Ishikawa (cell line): Measurements from ENCODE around the gene ADAMTSL1.

Source experiments
- CEBPB ChIP-seq: IDR thresholded peaks from 2 replicates; pipeline ENCODE4 v1.6.1; 2012
- CREB1 ChIP-seq: IDR thresholded peaks from 2 replicates; pipeline ENCODE4 v1.6.1; 2012; ENCODE audit warnings: low read depth
- EGR1 ChIP-seq: IDR thresholded peaks from 2 replicates; pipeline ENCODE4 v1.6.1; 2012
- EP300 ChIP-seq: IDR thresholded peaks from 2 replicates; pipeline ENCODE4 v1.6.1; 2012; ENCODE audit warnings: borderline replicate concordance
- FOXM1 ChIP-seq: IDR thresholded peaks from 2 replicates; pipeline ENCODE4 v1.6.1; 2012; ENCODE audit warnings: low read depth, borderline replicate concordance
- NFIC ChIP-seq: IDR thresholded peaks from 2 replicates; pipeline ENCODE4 v1.6.1; 2012
- RAD21 ChIP-seq: IDR thresholded peaks from 2 replicates; pipeline ENCODE4 v1.6.1; 2012; ENCODE audit warnings: low read depth
- REST ChIP-seq: IDR thresholded peaks from 2 replicates; pipeline ENCODE4 v1.6.1; 2012; ENCODE audit warnings: low read depth, mild to moderate bottlenecking
- TAF1 ChIP-seq: IDR thresholded peaks from 2 replicates; pipeline ENCODE4 v1.6.1; 2012; ENCODE audit warnings: low read depth, mild to moderate bottlenecking
- TCF12 ChIP-seq: IDR thresholded peaks from 2 replicates; pipeline ENCODE4 v1.6.1; 2012; ENCODE audit warnings: low read depth
- TEAD4 ChIP-seq: IDR thresholded peaks from 2 replicates; pipeline ENCODE4 v1.6.1; 2012
- YY1 ChIP-seq: IDR thresholded peaks from 2 replicates; pipeline ENCODE4 v1.6.1; 2012; ENCODE audit warnings: low read depth
- ZBTB7A ChIP-seq: IDR thresholded peaks from 2 replicates; pipeline ENCODE4 v1.6.1; 2012; ENCODE audit warnings: low read depth
- TF ChIP-seq, protein P1 (sequence below): IDR thresholded peaks from 2 replicates; pipeline ENCODE4 v1.6.1; 2012
- TF ChIP-seq, protein P2 (sequence below): IDR thresholded peaks from 2 replicates; pipeline ENCODE4 v1.6.1; 2012

ADAMTSL1 gene

GRCh38 chr9:18866121-18866831 lies 392.3 kb downstream of the ADAMTSL1 start:
- TF ChIP-seq FOXM1 (no peak), YY1 (no peak), TEAD4 (no peak), EGR1 (no peak), TCF12 (no peak), RAD21 (no peak), CREB1 (no peak), EP300 (no peak), ZBTB7A (no peak), CEBPB (no peak), REST (no peak), NFIC (no peak), TAF1 (no peak)
- TF ChIP-seq, protein P1, sequence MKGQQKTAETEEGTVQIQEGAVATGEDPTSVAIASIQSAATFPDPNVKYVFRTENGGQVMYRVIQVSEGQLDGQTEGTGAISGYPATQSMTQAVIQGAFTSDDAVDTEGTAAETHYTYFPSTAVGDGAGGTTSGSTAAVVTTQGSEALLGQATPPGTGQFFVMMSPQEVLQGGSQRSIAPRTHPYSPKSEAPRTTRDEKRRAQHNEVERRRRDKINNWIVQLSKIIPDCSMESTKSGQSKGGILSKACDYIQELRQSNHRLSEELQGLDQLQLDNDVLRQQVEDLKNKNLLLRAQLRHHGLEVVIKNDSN, result no peak
- TF ChIP-seq, protein P2, sequence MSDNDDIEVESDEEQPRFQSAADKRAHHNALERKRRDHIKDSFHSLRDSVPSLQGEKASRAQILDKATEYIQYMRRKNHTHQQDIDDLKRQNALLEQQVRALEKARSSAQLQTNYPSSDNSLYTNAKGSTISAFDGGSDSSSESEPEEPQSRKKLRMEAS, result no peak

GRCh38 chr9:18869725-18870124 lies 395.8 kb downstream of the ADAMTSL1 start:
- TF ChIP-seq ZBTB7A, result no peak
- TF ChIP-seq TAF1, result no peak
- no peak for TF ChIP-seq TCF12
- TF ChIP-seq, protein P1, result no peak
- no peak for TF ChIP-seq FOXM1
- TF ChIP-seq EP300, result no peak
- TF ChIP-seq REST, result no peak
- no peak for TF ChIP-seq RAD21
- no peak for TF ChIP-seq EGR1
- TF ChIP-seq CEBPB, result no peak
- no peak for TF ChIP-seq NFIC
- TF ChIP-seq, protein P2, result no peak
- no peak for TF ChIP-seq TEAD4
- no peak for TF ChIP-seq CREB1
- no peak for TF ChIP-seq YY1

DNA sequence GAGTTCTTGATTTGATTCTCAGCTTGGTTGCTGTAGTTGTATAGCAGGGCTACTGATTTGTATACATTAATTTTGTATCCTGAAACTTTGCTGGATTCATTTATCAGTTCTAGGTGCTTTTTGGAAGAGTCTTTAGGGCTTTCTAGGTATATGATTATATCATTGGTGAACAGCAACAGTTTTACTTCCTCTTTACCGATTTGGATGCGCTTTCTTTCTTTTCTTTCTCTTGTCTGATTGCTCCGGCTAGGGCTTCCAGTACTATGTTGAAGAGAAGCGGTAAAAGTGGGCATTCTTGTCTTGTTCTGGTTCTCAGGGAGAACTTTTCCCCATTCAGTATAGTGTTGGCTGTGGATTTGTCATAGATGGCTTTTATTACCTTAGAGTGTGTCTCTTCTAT lies 400.1 kb downstream of the ADAMTSL1 start:
- TF ChIP-seq, protein P1, result no peak

DNA sequence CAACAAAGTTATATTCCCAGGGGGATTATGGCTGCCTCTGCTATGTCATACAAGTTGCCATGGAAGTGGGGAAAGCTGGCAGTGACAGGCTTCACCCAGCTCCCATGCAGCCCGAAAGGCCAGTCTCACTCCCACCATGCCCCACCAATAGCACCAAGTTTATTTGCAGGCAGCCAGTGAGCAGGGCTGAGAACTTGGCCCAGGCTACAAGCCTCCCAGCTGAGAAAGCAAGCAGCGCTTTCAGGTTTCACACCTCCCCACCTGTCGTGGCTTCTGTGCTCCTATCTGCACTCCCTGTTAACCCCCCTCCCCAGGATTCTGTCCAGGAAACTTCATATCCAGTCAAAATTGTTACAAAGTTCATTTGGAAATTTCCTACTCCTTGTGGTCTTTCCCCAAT lies 404.0 kb downstream of the ADAMTSL1 start:
- TF ChIP-seq EP300 (no peak), ZBTB7A (no peak), YY1 (no peak), NFIC (no peak), EGR1 (no peak), CREB1 (no peak), RAD21 (no peak)
- TF ChIP-seq, protein P2, result no peak

DNA sequence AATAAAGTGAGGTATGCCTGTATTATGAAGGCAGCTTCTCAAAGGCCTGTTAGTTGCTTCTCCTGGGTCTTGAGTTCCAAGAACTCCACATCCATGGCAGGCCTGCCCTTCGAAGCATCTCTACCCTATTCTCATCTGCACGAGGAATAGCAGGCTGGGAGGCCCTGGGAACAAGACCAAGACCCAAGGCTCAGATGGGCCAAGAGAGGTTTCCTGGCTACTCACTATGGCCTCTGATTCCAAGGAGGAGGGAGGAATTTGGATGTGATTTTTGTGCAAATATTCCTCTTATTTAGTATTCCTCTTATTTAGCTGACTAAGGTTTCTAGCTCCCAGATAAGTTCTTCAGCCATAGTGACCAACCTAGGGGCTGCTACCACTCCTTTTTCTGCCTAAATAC lies 407.8 kb downstream of the ADAMTSL1 start:
- TF ChIP-seq CREB1 (no peak), TEAD4 (no peak), TCF12 (no peak), RAD21 (no peak), EGR1 (no peak)
